ENCODE data around the gene OR11H6.
"Not testable (repeated sequence)": the region's sequence is repeated elsewhere in the genome, so short reads cannot be mapped to it uniquely, and the experiment has no call there.

The OR11H6 gene

DNA sequence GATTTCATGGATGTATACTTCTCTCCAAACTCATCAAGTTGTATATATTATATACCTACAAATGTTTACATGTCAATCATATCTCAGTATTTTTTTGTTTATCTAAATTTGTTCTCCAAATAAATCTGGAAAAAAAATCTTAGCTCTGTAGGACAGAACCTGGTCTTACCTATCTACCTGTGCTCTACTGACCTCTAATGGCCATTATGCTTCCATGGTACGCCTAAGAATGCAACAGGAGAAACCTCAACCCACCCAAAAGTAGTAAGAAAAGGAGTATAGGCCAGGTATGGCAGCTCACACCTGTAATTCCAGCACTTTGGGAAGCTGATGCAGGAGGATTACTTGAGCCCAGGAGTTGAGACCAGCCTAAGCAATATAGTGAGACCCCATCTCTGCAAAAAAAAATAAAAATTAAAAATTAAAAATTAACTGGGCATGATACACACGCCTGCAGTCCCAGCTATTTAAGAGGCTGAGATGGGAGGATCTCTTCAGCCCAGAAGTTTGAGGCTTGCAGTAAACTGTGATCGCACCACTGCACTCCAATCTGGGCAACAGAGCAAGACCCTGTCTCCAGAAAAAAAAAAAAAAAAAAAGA is 24.2 kb downstream of the OR11H6 start:
- no peak for DNase-seq (ENCODE audit: low read depth in 2 of 2, low spot score in 1 of 2)

DNA sequence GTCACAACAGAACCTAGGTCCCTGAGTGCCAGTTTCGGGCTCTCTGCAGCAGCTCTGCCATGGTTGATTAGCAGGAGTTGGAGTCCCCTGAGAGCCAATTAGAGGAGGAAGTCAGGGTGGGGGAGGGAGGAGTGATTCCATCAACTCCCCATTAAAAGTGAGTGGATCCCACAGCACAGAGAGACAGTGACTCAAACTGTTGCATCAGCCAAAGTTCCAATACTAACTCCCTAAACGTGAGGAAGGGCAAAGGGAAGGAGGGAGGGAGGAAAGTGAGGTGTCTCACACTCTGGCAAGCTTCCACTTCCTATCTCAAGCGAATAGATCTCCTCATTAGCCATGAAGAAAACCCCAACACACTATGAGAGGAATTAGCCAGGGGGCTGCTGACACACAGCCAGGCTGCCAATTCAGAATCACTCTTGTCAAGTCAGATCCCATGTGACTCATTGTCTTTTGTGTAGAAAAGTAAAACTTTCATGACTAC is 39.2 kb downstream of the OR11H6 start:
- no peak for DNase-seq (ENCODE audit: low read depth in 2 of 2, low spot score in 1 of 2)

GRCh38 chr14:20264361-20264760 is 40.9 kb downstream of the OR11H6 start:
- DNase-seq (ENCODE audit: low read depth in 2 of 2, low spot score in 1 of 2): not testable (repeated sequence)

DNA sequence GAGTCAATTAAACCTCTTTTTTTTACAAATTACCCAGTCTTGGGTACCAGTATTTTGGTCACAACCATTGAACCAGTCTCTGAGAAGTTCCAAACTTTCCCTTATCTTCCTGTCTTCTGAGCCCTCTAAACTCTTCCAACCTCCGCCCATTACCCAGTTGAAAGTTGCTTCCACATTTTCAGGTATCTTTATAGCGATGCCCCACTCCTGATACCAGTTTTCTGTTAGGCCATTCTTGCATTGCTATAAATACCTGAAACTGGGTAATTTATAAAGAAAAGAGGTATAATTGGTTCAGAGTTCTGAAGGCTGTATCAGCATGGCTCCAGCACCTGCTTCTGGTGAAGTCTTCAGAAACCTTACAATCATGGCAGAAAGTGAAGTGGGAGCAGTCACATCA is 50.6 kb downstream of the OR11H6 start:
- no peak for DNase-seq (ENCODE audit: low read depth in 2 of 2, low spot score in 1 of 2)

Measured in stimulated activated CD8-positive, alpha-beta memory T cell treated with anti-CD3 and anti-CD28 coated beads, Interleukin-4, amount 100 ng/mL, for 1 hour (primary cell).